Measurements from ENCODE around the gene NUCB2.
A peak's percentile ranks its signal among the peaks of the same experiment; 100 is the strongest.

The NUCB2 gene

GRCh38 chr11:17333799-17334586, 57.5 kb downstream of the NUCB2 start:
- no peak for DNase-seq (ENCODE audit: low read depth)

GRCh38 chr11:17343257-17343656, 66.7 kb downstream of the NUCB2 start:
- no peak for DNase-seq (ENCODE audit: low read depth)

GRCh38 chr11:17343907-17344306, 67.4 kb downstream of the NUCB2 start:
- no peak for DNase-seq (ENCODE audit: low read depth)

GRCh38 chr11:17347676-17348075, 71.1 kb downstream of the NUCB2 start:
- DNase-seq (ENCODE audit: low read depth), result no peak

- DNase-seq (ENCODE audit: low read depth), result no peak
Measured at GRCh38 chr11:17350455-17351171, 74.1 kb downstream of the NUCB2 start.

- DNase-seq (ENCODE audit: low read depth), result no peak
Measured at GRCh38 chr11:17351172-17351509, 74.6 kb downstream of the NUCB2 start.

GRCh38 chr11:17351510-17352176, 75.1 kb downstream of the NUCB2 start, which contains the start of gene NCR3LG1:
NCR3LG1 (plus strand) TSS chr11:17351800; CDS start chr11:17351970, 170 bp downstream.
- DNase-seq (ENCODE audit: low read depth), result peak; percentile 58

- peak; percentile 49 for DNase-seq (ENCODE audit: low read depth)
Measured at GRCh38 chr11:17352950-17353820, 76.6 kb downstream of the NUCB2 start.

GRCh38 chr11:17353821-17354600, 77.5 kb downstream of the NUCB2 start:
- no peak for DNase-seq (ENCODE audit: low read depth)

GRCh38 chr11:17354601-17354991, 78.1 kb downstream of the NUCB2 start:
- DNase-seq (ENCODE audit: low read depth), result peak; percentile 17

- DNase-seq (ENCODE audit: low read depth), result no peak
Measured at GRCh38 chr11:17366495-17366894, 90.0 kb downstream of the NUCB2 start.

GRCh38 chr11:17368551-17368950, 92.0 kb downstream of the NUCB2 start:
- DNase-seq (ENCODE audit: low read depth), result no peak

- no peak for DNase-seq (ENCODE audit: low read depth)
Measured at GRCh38 chr11:17369094-17369493, 92.6 kb downstream of the NUCB2 start.

- no peak for DNase-seq (ENCODE audit: low read depth)
Measured at GRCh38 chr11:17369684-17370243, 93.2 kb downstream of the NUCB2 start.

- DNase-seq (ENCODE audit: low read depth), result no peak
Measured at GRCh38 chr11:17371614-17372013, 95.1 kb downstream of the NUCB2 start.

GRCh38 chr11:17375547-17375946, 99.0 kb downstream of the NUCB2 start:
- no peak for DNase-seq (ENCODE audit: low read depth)

GRCh38 chr11:17376493-17376892, 100.0 kb downstream of the NUCB2 start:
- no peak for DNase-seq (ENCODE audit: low read depth)

GRCh38 chr11:17378655-17379054, 102.1 kb downstream of the NUCB2 start:
- no peak for DNase-seq (ENCODE audit: low read depth)

- no peak for DNase-seq (ENCODE audit: low read depth)
Measured at GRCh38 chr11:17379383-17380180, 103.0 kb downstream of the NUCB2 start.

GRCh38 chr11:17381156-17381555, 104.6 kb downstream of the NUCB2 start:
- no peak for DNase-seq (ENCODE audit: low read depth)

Data from activated T-helper 9 cell treated with anti-CD3 and anti-CD28 coated beads, Interleukin-2, amount 50 U/mL, for 16 hours (primary cell).